ENCODE measurements around the gene CPNE4.

The CPNE4 gene

DNA sequence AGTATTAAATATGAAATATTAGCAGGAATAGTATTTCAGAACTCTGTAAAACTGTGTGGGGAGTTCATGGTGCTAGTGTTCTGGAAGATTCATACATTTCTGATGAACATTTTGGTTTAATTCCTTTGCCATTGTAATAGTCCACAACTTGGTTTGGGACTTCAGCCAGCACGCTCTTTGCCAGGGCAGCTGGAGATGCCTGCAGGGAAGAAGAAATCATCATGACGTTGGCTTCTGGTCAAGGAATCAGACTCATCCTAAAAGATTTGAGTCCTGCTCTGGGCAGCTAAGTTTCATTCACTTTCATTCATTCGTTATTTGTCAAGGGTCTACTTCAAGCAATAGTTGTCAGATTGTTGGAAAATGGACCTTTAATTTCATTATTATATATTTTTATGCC is 499.7 kb downstream of the CPNE4 start:
- no peaks in the 10 kb centered on the region for H3K9me2 ChIP-seq (replicated peaks; ENCODE audit: low read depth, low read length)
- no peak overlapping the region for H2AFZ ChIP-seq (ENCODE audit: low read length)
- H4K20me1 ChIP-seq (ENCODE audit: insufficient read depth, low read length, poor library complexity, severe bottlenecking), result no peaks in the 10 kb centered on the region
- H3K79me2 ChIP-seq (ENCODE audit: insufficient read depth, low read length), result no peaks in the 10 kb centered on the region
- no peak overlapping the region for H3K4me3 ChIP-seq (ENCODE audit: low read length, poor library complexity, severe bottlenecking)
- no peak overlapping the region for H3K4me2 ChIP-seq (ENCODE audit: low read depth, low read length, poor library complexity, severe bottlenecking)
- H3K9ac ChIP-seq (ENCODE audit: low read depth, low read length, poor library complexity, severe bottlenecking), result no peak overlapping the region
- no peak for TF ChIP-seq EZH2phosphoT487 (IDR thresholded peaks at IDR 0.05; ENCODE audit: borderline replicate concordance)
- TF ChIP-seq, protein P1, sequence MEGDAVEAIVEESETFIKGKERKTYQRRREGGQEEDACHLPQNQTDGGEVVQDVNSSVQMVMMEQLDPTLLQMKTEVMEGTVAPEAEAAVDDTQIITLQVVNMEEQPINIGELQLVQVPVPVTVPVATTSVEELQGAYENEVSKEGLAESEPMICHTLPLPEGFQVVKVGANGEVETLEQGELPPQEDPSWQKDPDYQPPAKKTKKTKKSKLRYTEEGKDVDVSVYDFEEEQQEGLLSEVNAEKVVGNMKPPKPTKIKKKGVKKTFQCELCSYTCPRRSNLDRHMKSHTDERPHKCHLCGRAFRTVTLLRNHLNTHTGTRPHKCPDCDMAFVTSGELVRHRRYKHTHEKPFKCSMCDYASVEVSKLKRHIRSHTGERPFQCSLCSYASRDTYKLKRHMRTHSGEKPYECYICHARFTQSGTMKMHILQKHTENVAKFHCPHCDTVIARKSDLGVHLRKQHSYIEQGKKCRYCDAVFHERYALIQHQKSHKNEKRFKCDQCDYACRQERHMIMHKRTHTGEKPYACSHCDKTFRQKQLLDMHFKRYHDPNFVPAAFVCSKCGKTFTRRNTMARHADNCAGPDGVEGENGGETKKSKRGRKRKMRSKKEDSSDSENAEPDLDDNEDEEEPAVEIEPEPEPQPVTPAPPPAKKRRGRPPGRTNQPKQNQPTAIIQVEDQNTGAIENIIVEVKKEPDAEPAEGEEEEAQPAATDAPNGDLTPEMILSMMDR (conservative IDR thresholded peaks at IDR 0.05; ENCODE audit: low read length), result no peak
- H3K27me3 ChIP-seq (ENCODE audit: insufficient read depth, low read length, poor library complexity, severe bottlenecking), result no peaks in the 10 kb centered on the region
- H3K4me1 ChIP-seq (ENCODE audit: insufficient read depth, low read length, poor library complexity, severe bottlenecking), result no peaks in the 10 kb centered on the region
- no peaks in the 10 kb centered on the region for H3F3A ChIP-seq (ENCODE audit: low read depth)
- H3K36me3 ChIP-seq (ENCODE audit: insufficient read depth, low read length), result no peaks in the 10 kb centered on the region
- H3K9me3 ChIP-seq (ENCODE audit: insufficient read depth, low read depth, low read length), result no peaks in the 10 kb centered on the region

DNA sequence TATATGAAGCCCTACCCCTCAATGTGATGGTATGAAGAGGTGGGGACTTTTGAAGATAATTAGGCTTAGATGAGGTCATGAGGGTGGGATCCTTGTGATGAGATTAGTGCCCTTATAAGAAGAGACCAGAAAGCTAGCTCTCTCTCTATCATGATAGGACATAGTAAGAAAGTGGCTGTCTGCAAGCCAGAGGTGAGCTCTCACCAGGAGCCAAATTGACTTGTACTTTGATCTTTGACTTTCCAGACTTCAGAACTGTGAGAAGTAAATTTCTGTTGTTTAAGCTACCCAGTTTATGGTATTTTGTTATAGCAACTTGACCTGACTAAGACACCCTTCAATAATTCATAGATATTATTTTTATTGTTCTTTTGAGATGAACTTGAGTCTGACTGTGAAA is 502.2 kb downstream of the CPNE4 start:
- no peak overlapping the region for H3K4me3 ChIP-seq (ENCODE audit: low read length, poor library complexity, severe bottlenecking)
- no peak overlapping the region for H3K4me2 ChIP-seq (ENCODE audit: low read depth, low read length, poor library complexity, severe bottlenecking)

DNA sequence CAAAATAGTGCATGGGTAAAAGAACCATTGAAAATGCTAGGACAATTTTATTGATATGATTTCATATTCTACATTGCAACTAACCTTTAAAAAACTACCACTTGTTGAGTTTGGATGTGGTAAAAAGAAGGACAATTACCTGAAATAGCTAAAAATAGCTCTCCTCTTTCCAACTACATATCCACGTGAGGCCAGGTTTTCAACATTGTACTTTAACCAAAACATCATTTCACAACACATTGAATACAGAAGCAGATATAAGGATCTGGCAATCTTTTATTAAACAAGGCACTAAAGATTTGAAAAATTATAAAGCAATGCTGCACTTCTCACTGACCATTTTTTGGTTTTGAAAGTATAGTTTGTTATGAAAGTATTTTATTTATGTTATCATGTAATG is 504.0 kb downstream of the CPNE4 start:
- Histone ChIP-seq H3F3A (ENCODE audit: low read depth) (no peaks in the 10 kb centered on the region), H3K36me3 (ENCODE audit: insufficient read depth, low read length) (no peaks in the 10 kb centered on the region), H3K4me2 (ENCODE audit: low read depth, low read length, poor library complexity, severe bottlenecking) (no peak overlapping the region), H2AFZ (ENCODE audit: low read length) (no peak overlapping the region), H3K4me1 (ENCODE audit: insufficient read depth, low read length, poor library complexity, severe bottlenecking) (no peaks in the 10 kb centered on the region), H3K9me2 (replicated peaks; ENCODE audit: low read depth, low read length) (no peaks in the 10 kb centered on the region), H3K4me3 (ENCODE audit: low read length, poor library complexity, severe bottlenecking) (no peak overlapping the region), H3K9me3 (ENCODE audit: insufficient read depth, low read depth, low read length) (no peaks in the 10 kb centered on the region), H3K27me3 (ENCODE audit: insufficient read depth, low read length, poor library complexity, severe bottlenecking) (peaks cover 6% of the 10 kb centered on the region), H4K20me1 (ENCODE audit: insufficient read depth, low read length, poor library complexity, severe bottlenecking) (no peaks in the 10 kb centered on the region), H3K79me2 (ENCODE audit: insufficient read depth, low read length) (no peaks in the 10 kb centered on the region), H3K9ac (ENCODE audit: low read depth, low read length, poor library complexity, severe bottlenecking) (no peak overlapping the region)
- TF ChIP-seq, protein P1 (conservative IDR thresholded peaks at IDR 0.05; ENCODE audit: low read length), result no peak
- TF ChIP-seq EZH2phosphoT487 (IDR thresholded peaks at IDR 0.05; ENCODE audit: borderline replicate concordance), result no peak

More for the DNA sequence above, 502.2 kb downstream of the CPNE4 start:
- Histone ChIP-seq H3F3A (ENCODE audit: low read depth) (no peaks in the 10 kb centered on the region), H4K20me1 (ENCODE audit: insufficient read depth, low read length, poor library complexity, severe bottlenecking) (no peaks in the 10 kb centered on the region), H3K27me3 (ENCODE audit: insufficient read depth, low read length, poor library complexity, severe bottlenecking) (peaks cover 6% of the 10 kb centered on the region), H3K4me1 (ENCODE audit: insufficient read depth, low read length, poor library complexity, severe bottlenecking) (no peaks in the 10 kb centered on the region), H3K36me3 (ENCODE audit: insufficient read depth, low read length) (no peaks in the 10 kb centered on the region), H3K79me2 (ENCODE audit: insufficient read depth, low read length) (no peaks in the 10 kb centered on the region), H2AFZ (ENCODE audit: low read length) (no peak overlapping the region), H3K9ac (ENCODE audit: low read depth, low read length, poor library complexity, severe bottlenecking) (no peak overlapping the region), H3K9me2 (replicated peaks; ENCODE audit: low read depth, low read length) (no peaks in the 10 kb centered on the region), H3K9me3 (ENCODE audit: insufficient read depth, low read depth, low read length) (no peaks in the 10 kb centered on the region)
- no peak for TF ChIP-seq EZH2phosphoT487 (IDR thresholded peaks at IDR 0.05; ENCODE audit: borderline replicate concordance)
- TF ChIP-seq, protein P1 (conservative IDR thresholded peaks at IDR 0.05; ENCODE audit: low read length), result no peak
